ENCODE data around the gene NEDD4.
"Not testable (repeated sequence)": the region's sequence is repeated elsewhere in the genome, so short reads cannot be mapped to it uniquely, and the experiment has no call there.

The NEDD4 gene

GRCh38 chr15:55823699-55824340 lies 169.6 kb downstream of the NEDD4 start:
- DNase-seq = no peak

- DNase-seq = no peak
Observed at GRCh38 chr15:55823191-55823670, 170.2 kb downstream of the NEDD4 start.

- not testable (repeated sequence) for DNase-seq
Observed at GRCh38 chr15:55821740-55822139, 171.7 kb downstream of the NEDD4 start.

GRCh38 chr15:55820043-55820442 lies 173.4 kb downstream of the NEDD4 start:
- no peak for DNase-seq

- no peak for DNase-seq
Observed at GRCh38 chr15:55819397-55820034, 173.9 kb downstream of the NEDD4 start.

- no peak for DNase-seq
Observed at GRCh38 chr15:55816017-55816416, 177.4 kb downstream of the NEDD4 start.

- DNase-seq = no peak
Observed at GRCh38 chr15:55802600-55803376, 190.6 kb downstream of the NEDD4 start.

- DNase-seq = no peak
Observed at GRCh38 chr15:55800216-55800615, 193.2 kb downstream of the NEDD4 start.

- DNase-seq = no peak
Observed at GRCh38 chr15:55799291-55800212, 193.9 kb downstream of the NEDD4 start.

- no peak for DNase-seq
Observed at GRCh38 chr15:55796321-55796965, 197.0 kb downstream of the NEDD4 start.

GRCh38 chr15:55795031-55795430 lies 198.4 kb downstream of the NEDD4 start:
- no peak for DNase-seq

GRCh38 chr15:55791551-55792400 lies 201.6 kb downstream of the NEDD4 start:
- DNase-seq = peak in 1 of 2 experiments; percentile 47

- peak in 1 of 2 experiments; percentile 27 for DNase-seq
Observed at GRCh38 chr15:55789066-55789660, 204.2 kb downstream of the NEDD4 start.

- DNase-seq = no peak
Observed at GRCh38 chr15:55786341-55786740, 207.1 kb downstream of the NEDD4 start.

GRCh38 chr15:55785593-55785992 lies 207.8 kb downstream of the NEDD4 start:
- DNase-seq = not testable (repeated sequence)

GRCh38 chr15:55784286-55784685 lies 209.1 kb downstream of the NEDD4 start:
- DNase-seq = no peak

- no peak for DNase-seq
Observed at GRCh38 chr15:55782901-55783300, 210.5 kb downstream of the NEDD4 start.

GRCh38 chr15:55780292-55780691 lies 213.1 kb downstream of the NEDD4 start:
- DNase-seq = no peak

GRCh38 chr15:55778932-55779331 lies 214.5 kb downstream of the NEDD4 start:
- DNase-seq = no peak
